Measurements from ENCODE around the gene ZNF615. TPM values are rescaled to one million over a fixed set of nuclear protein-coding genes. Genes with fewer than 3 reads are reported as not detected.
"Not testable (repeated sequence)": the region's sequence is repeated elsewhere in the genome, so short reads cannot be mapped to it uniquely, and the experiment has no call there.

Gene ZNF615
- total and polyA plus RNA-seq, 5 donors, result 5.4 to 15.6 (median 15.0) TPM

- intact Hi-C loops (cut with DNase I), result loop anchor here in 2 of 4 donors (10.0 kb wide), 2 partner anchors 55 to 75 kb away; partner anchors contain the start of genes ZNF613 (in 1 of the 2) and ZNF649 (in 1 of the 2)
- Histone ChIP-seq H3K27me3 (ENCODE audit: control insufficient read depth, insufficient read depth) (no peaks in the 10 kb centered on the region), H3K4me3 (ENCODE audit: low read length) (no peak overlapping the region), H3K27ac (ENCODE audit: low read length) (no peak overlapping the region), H3K4me1 (ENCODE audit: control insufficient read depth, insufficient read depth, low read length) (no peaks in the 10 kb centered on the region), H3K9me3 (ENCODE audit: control insufficient read depth, low read length) (peaks cover 2% of the 10 kb centered on the region)
- DNase-seq (no peak), ATAC-seq (no peak)
- WGBS, result 92% methylated on average over 6 of the region's 6 CpGs
Measured at GRCh38 chr19:51980116-51980736, 27.8 kb downstream of the ZNF615 start.

GRCh38 chr19:51978882-51979281 is 29.1 kb downstream of the ZNF615 start:
- Histone ChIP-seq H3K4me3 (ENCODE audit: low read length) (no peak overlapping the region), H3K27ac (ENCODE audit: low read length) (no peak overlapping the region), H3K9me3 (ENCODE audit: control insufficient read depth, low read length) (peaks cover 6% of the 10 kb centered on the region), H3K27me3 (ENCODE audit: control insufficient read depth, insufficient read depth) (no peaks in the 10 kb centered on the region), H3K4me1 (ENCODE audit: control insufficient read depth, insufficient read depth, low read length) (no peaks in the 10 kb centered on the region)
- ATAC-seq (no peak), DNase-seq (no peak)
- WGBS, result 95% methylated on average over 4 of the region's 4 CpGs
- intact Hi-C loops (cut with DNase I), result no loop called here

- Histone ChIP-seq H3K4me1 (ENCODE audit: control insufficient read depth, insufficient read depth, low read length) (no peaks in the 10 kb centered on the region), H3K4me3 (ENCODE audit: low read length) (no peak overlapping the region), H3K27ac (ENCODE audit: low read length) (no peak overlapping the region), H3K9me3 (ENCODE audit: control insufficient read depth, low read length) (peaks cover 10% of the 10 kb centered on the region), H3K27me3 (ENCODE audit: control insufficient read depth, insufficient read depth) (no peaks in the 10 kb centered on the region)
- DNase-seq (no peak), ATAC-seq (no peak)
- intact Hi-C loops (cut with DNase I), result no loop called here
- 65% methylated on average over 7 of the region's 7 CpGs for WGBS
Measured at GRCh38 chr19:51977346-51977745, 30.7 kb downstream of the ZNF615 start.

GRCh38 chr19:51976852-51977251 is 31.2 kb downstream of the ZNF615 start:
- no peaks in the 10 kb centered on the region for H3K27me3 ChIP-seq (ENCODE audit: control insufficient read depth, insufficient read depth)
- ATAC-seq (no peak), DNase-seq (no peak)
- H3K4me3 ChIP-seq (ENCODE audit: low read length), result no peak overlapping the region
- H3K27ac ChIP-seq (ENCODE audit: low read length), result no peak overlapping the region
- no peaks in the 10 kb centered on the region for H3K4me1 ChIP-seq (ENCODE audit: control insufficient read depth, insufficient read depth, low read length)
- intact Hi-C loops (cut with DNase I), result no loop called here
- 83% methylated on average over 3 of the region's 3 CpGs for WGBS
- peaks cover 12% of the 10 kb centered on the region for H3K9me3 ChIP-seq (ENCODE audit: control insufficient read depth, low read length)

GRCh38 chr19:51975787-51976186 is 32.2 kb downstream of the ZNF615 start:
- H3K4me3 ChIP-seq (ENCODE audit: low read length); intact Hi-C loops (cut with DNase I): not testable (repeated sequence)
- peak in 1 of 3 donors; percentile 28 for DNase-seq

GRCh38 chr19:51971624-51972023 is 36.4 kb downstream of the ZNF615 start:
- H3K27ac ChIP-seq (ENCODE audit: low read length), result no peak overlapping the region
- H3K4me1 ChIP-seq (ENCODE audit: control insufficient read depth, insufficient read depth, low read length), result no peaks in the 10 kb centered on the region
- H3K4me3 ChIP-seq (ENCODE audit: low read length), result no peak overlapping the region
- WGBS, result 98% methylated on average over 4 of the region's 4 CpGs
- peaks cover 31% of the 10 kb centered on the region for H3K9me3 ChIP-seq (ENCODE audit: control insufficient read depth, low read length)
- ATAC-seq (no peak), DNase-seq (no peak)
- no peaks in the 10 kb centered on the region for H3K27me3 ChIP-seq (ENCODE audit: control insufficient read depth, insufficient read depth)
- intact Hi-C loops (cut with DNase I), result no loop called here

More at GRCh38 chr19:51975787-51976186, 32.2 kb downstream of the ZNF615 start:
- not testable (repeated sequence) for H3K27me3 ChIP-seq (ENCODE audit: control insufficient read depth, insufficient read depth); ATAC-seq; H3K4me1 ChIP-seq (ENCODE audit: control insufficient read depth, insufficient read depth, low read length); H3K27ac ChIP-seq (ENCODE audit: low read length)
- 97% methylated on average over 17 of the region's 17 CpGs for WGBS
- peaks cover 19% of the 10 kb centered on the region for H3K9me3 ChIP-seq (ENCODE audit: control insufficient read depth, low read length)

- ATAC-seq (no peak), DNase-seq (no peak)
- Histone ChIP-seq H3K4me3 (ENCODE audit: low read length) (no peak overlapping the region), H3K27ac (ENCODE audit: low read length) (no peak overlapping the region), H3K9me3 (ENCODE audit: control insufficient read depth, low read length) (peaks cover 33% of the 10 kb centered on the region), H3K27me3 (ENCODE audit: control insufficient read depth, insufficient read depth) (no peaks in the 10 kb centered on the region), H3K4me1 (ENCODE audit: control insufficient read depth, insufficient read depth, low read length) (no peaks in the 10 kb centered on the region)
- intact Hi-C loops (cut with DNase I), result no loop called here
- 97% methylated on average over 1 of the region's 1 CpG for WGBS
Measured at GRCh38 chr19:51970718-51971117, 37.3 kb downstream of the ZNF615 start.

GRCh38 chr19:51965583-51965982 is 42.4 kb downstream of the ZNF615 start:
- WGBS, result 97% methylated on average over 5 of the region's 5 CpGs
- H3K9me3 ChIP-seq (ENCODE audit: control insufficient read depth, low read length), result peaks cover 22% of the 10 kb centered on the region
- DNase-seq (no peak), ATAC-seq (no peak)
- intact Hi-C loops (cut with DNase I), result no loop called here
- no peak overlapping the region for H3K27ac ChIP-seq (ENCODE audit: low read length)
- no peaks in the 10 kb centered on the region for H3K27me3 ChIP-seq (ENCODE audit: control insufficient read depth, insufficient read depth)
- H3K4me3 ChIP-seq (ENCODE audit: low read length), result peak overlapping the region; percentile 15
- H3K4me1 ChIP-seq (ENCODE audit: control insufficient read depth, insufficient read depth, low read length), result no peaks in the 10 kb centered on the region

GRCh38 chr19:51960621-51961233 is 47.3 kb downstream of the ZNF615 start:
- WGBS, result 24% methylated on average over 7 of the region's 7 CpGs
- H3K27me3 ChIP-seq (ENCODE audit: control insufficient read depth, insufficient read depth); intact Hi-C loops (cut with DNase I); ATAC-seq; H3K9me3 ChIP-seq (ENCODE audit: control insufficient read depth, low read length); H3K4me1 ChIP-seq (ENCODE audit: control insufficient read depth, insufficient read depth, low read length); H3K27ac ChIP-seq (ENCODE audit: low read length); H3K4me3 ChIP-seq (ENCODE audit: low read length): not testable (repeated sequence)
- DNase-seq, result peak in 1 of 3 donors; percentile 13

GRCh38 chr19:51959791-51960190 is 48.2 kb downstream of the ZNF615 start:
- 59% methylated on average over 4 of the region's 4 CpGs for WGBS
- no peak for DNase-seq
- H3K27me3 ChIP-seq (ENCODE audit: control insufficient read depth, insufficient read depth), result no peaks in the 10 kb centered on the region
- ATAC-seq, result peak in 1 of 2 donors; percentile 51
- peaks cover 1% of the 10 kb centered on the region for H3K9me3 ChIP-seq (ENCODE audit: control insufficient read depth, low read length)
- intact Hi-C loops (cut with DNase I), result no loop called here
- no peak overlapping the region for H3K4me3 ChIP-seq (ENCODE audit: low read length)
- no peak overlapping the region for H3K27ac ChIP-seq (ENCODE audit: low read length)
- no peaks in the 10 kb centered on the region for H3K4me1 ChIP-seq (ENCODE audit: control insufficient read depth, insufficient read depth, low read length)

GRCh38 chr19:51957846-51958245 is 50.2 kb downstream of the ZNF615 start:
- DNase-seq; H3K27me3 ChIP-seq (ENCODE audit: control insufficient read depth, insufficient read depth); H3K27ac ChIP-seq (ENCODE audit: low read length); H3K4me3 ChIP-seq (ENCODE audit: low read length); H3K9me3 ChIP-seq (ENCODE audit: control insufficient read depth, low read length); intact Hi-C loops (cut with DNase I); ATAC-seq; H3K4me1 ChIP-seq (ENCODE audit: control insufficient read depth, insufficient read depth, low read length): not testable (repeated sequence)
- 82% methylated on average over 4 of the region's 4 CpGs for WGBS

All from right cardiac atrium (tissue), 5 donors.